Measurements from ENCODE around the gene ATG9B. TPM values are rescaled to one million over a fixed set of nuclear protein-coding genes. Genes with fewer than 3 reads are reported as not detected.

Gene ATG9B
- total and polyA plus RNA-seq, 2 of the 13 experiments (the other 11 are each of a cell fraction or from before 2014, with no cell fraction given) = 0.24 TPM; not detected in 1

- TF ChIP-seq FOXO1 (CRISPR knock-in tag; IDR thresholded peaks at IDR 0.05) (no peak; the same call in 1 of the 2 replicates), ZNF546 (CRISPR knock-in tag; conservative IDR thresholded peaks at IDR 0.05) (no peak), HNF1A (IDR thresholded peaks at IDR 0.05; ENCODE audit: low read depth) (no peak), HNF1A (CRISPR knock-in tag; IDR thresholded peaks at IDR 0.05; ENCODE audit: borderline replicate concordance) (no peak), YY1 (IDR thresholded peaks at IDR 0.05; ENCODE audit: insufficient read depth, insufficient replicate concordance, low read depth, low read length) (no peak), HIC2 (CRISPR knock-in tag; IDR thresholded peaks at IDR 0.05; ENCODE audit: low read depth) (peak; percentile 96), HNRNPL (IDR thresholded peaks at IDR 0.05; ENCODE audit: low read depth, low read length) (peak; percentile 93), AGO1 (IDR thresholded peaks at IDR 0.05; ENCODE audit: low read depth, low read length, poor library complexity, severe bottlenecking) (no peak), SOX5 (CRISPR knock-in tag; IDR thresholded peaks at IDR 0.05; ENCODE audit: borderline replicate concordance) (peak; percentile 31; the same call in 1 of the 2 replicates), HNRNPK (IDR thresholded peaks at IDR 0.05; ENCODE audit: low read depth, low read length, poor library complexity, severe bottlenecking) (no peak), SRY (CRISPR knock-in tag; IDR thresholded peaks at IDR 0.05) (peak; percentile 79; the same call in 1 of the 2 replicates), ZBTB20 (CRISPR knock-in tag; IDR thresholded peaks at IDR 0.05; ENCODE audit: borderline replicate concordance, low read depth) (peak; percentile 45; the same call in 1 of the 2 replicates), TBX2 (CRISPR knock-in tag; IDR thresholded peaks at IDR 0.05; ENCODE audit: borderline replicate concordance) (0 out of 2 replicates have a peak, but pooled peaks have one; percentile 33), KLF11 (CRISPR knock-in tag; IDR thresholded peaks at IDR 0.05) (no peak), ZNF530 (CRISPR knock-in tag; IDR thresholded peaks at IDR 0.05; ENCODE audit: low read depth) (no peak), ELF4 (CRISPR knock-in tag; IDR thresholded peaks at IDR 0.05; ENCODE audit: borderline replicate concordance) (no peak), SP4 (CRISPR knock-in tag; IDR thresholded peaks at IDR 0.05) (peak; percentile 57; the same call in 1 of the 2 replicates), ZNF709 (CRISPR knock-in tag; IDR thresholded peaks at IDR 0.05) (no peak), ATF2 (CRISPR knock-in tag; IDR thresholded peaks at IDR 0.05) (no peak), ZNF644 (CRISPR knock-in tag; IDR thresholded peaks at IDR 0.05; ENCODE audit: low read depth) (0 out of 2 replicates have a peak, but pooled peaks have one; percentile 27), CHD2 (IDR thresholded peaks at IDR 0.05; ENCODE audit: low read depth, low read length) (no peak), JDP2 (CRISPR knock-in tag; IDR thresholded peaks at IDR 0.05; ENCODE audit: borderline replicate concordance) (no peak), ZNF629 (CRISPR knock-in tag; conservative IDR thresholded peaks at IDR 0.05) (0 out of 2 replicates have a peak, but pooled peaks have one; percentile 20)
These were observed 12.1 kb downstream of the ATG9B start (continued) for GRCh38 chr7:151012031-151012692.
